Measurements from ENCODE around the gene MYBPC2. TPM values are rescaled to one million over a fixed set of nuclear protein-coding genes. Genes with fewer than 3 reads are reported as not detected.

Gene MYBPC2
- polyA plus RNA-seq, 3 donors: 0.61 to 1.2 (median 0.89) TPM

GRCh38 chr19:50507376-50507775, 74.7 kb downstream of the MYBPC2 start:
- DNase-seq (ENCODE audit: extremely low read depth in 1 of 11, low read depth in 9 of 11, low spot score in 4 of 11): no peak

- no peak for DNase-seq (ENCODE audit: extremely low read depth in 1 of 11, low read depth in 9 of 11, low spot score in 4 of 11)
Measured at GRCh38 chr19:50508843-50509190, 76.1 kb downstream of the MYBPC2 start.

- no peak for DNase-seq (ENCODE audit: extremely low read depth in 1 of 11, low read depth in 9 of 11, low spot score in 4 of 11)
Measured at GRCh38 chr19:50509366-50509765, 76.7 kb downstream of the MYBPC2 start.

GRCh38 chr19:50510121-50510670, 77.5 kb downstream of the MYBPC2 start:
- DNase-seq (ENCODE audit: extremely low read depth in 1 of 11, low read depth in 9 of 11, low spot score in 4 of 11): no peak

- peak in 3 of 11 donors; percentile 65 to 80 (median 65) for DNase-seq (ENCODE audit: extremely low read depth in 1 of 11, low read depth in 9 of 11, low spot score in 4 of 11)
Measured at GRCh38 chr19:50510700-50511068, 78.0 kb downstream of the MYBPC2 start.

- peak; percentile 95 to 99 (median 98) for DNase-seq (ENCODE audit: extremely low read depth in 1 of 11, low read depth in 9 of 11, low spot score in 4 of 11)
Measured at GRCh38 chr19:50511069-50511822, 78.6 kb downstream of the MYBPC2 start, which contains the start of gene JOSD2. JOSD2 (minus strand) TSS chr19:50511191; CDS start chr19:50510431, 760 bp downstream.

GRCh38 chr19:50512112-50512998, 79.7 kb downstream of the MYBPC2 start:
- DNase-seq (ENCODE audit: extremely low read depth in 1 of 11, low read depth in 9 of 11, low spot score in 4 of 11): no peak

GRCh38 chr19:50512999-50513745, 80.5 kb downstream of the MYBPC2 start:
- DNase-seq (ENCODE audit: extremely low read depth in 1 of 11, low read depth in 9 of 11, low spot score in 4 of 11): no peak

- DNase-seq (ENCODE audit: extremely low read depth in 1 of 11, low read depth in 9 of 11, low spot score in 4 of 11): no peak
Measured at GRCh38 chr19:50513746-50514345, 81.2 kb downstream of the MYBPC2 start, which contains the start of gene ASPDH. ASPDH (minus strand) TSS chr19:50513913; CDS start chr19:50513823, 90 bp downstream.

GRCh38 chr19:50514346-50515167, 81.9 kb downstream of the MYBPC2 start:
- no peak for DNase-seq (ENCODE audit: extremely low read depth in 1 of 11, low read depth in 9 of 11, low spot score in 4 of 11)

- DNase-seq (ENCODE audit: extremely low read depth in 1 of 11, low read depth in 9 of 11, low spot score in 4 of 11): no peak
Measured at GRCh38 chr19:50515168-50515561, 82.5 kb downstream of the MYBPC2 start.

Other genes starting within 250 kb of the MYBPC2 start
- 10 to 100 TPM; 23.1 to 33.4 (median 24.1) TPM for gene MYH14, start 229.3 kb upstream of the MYBPC2 start, polyA plus RNA-seq (ENCODE audit: insufficient read length in 3 of 3)
- 10 to 100 TPM; 35.0 to 71.8 (median 41.6) TPM for gene KCNC3, start 103.5 kb upstream of the MYBPC2 start, polyA plus RNA-seq (ENCODE audit: insufficient read length in 3 of 3)
- 10 to 100 TPM in 1 of 3 donors, 1 to 10 TPM in 2; 9.3 to 15.3 (median 9.8) TPM for gene NAPSA, start 67.3 kb upstream of the MYBPC2 start, polyA plus RNA-seq (ENCODE audit: insufficient read length in 3 of 3)
- gene NR1H2, start 56.4 kb upstream of the MYBPC2 start, polyA plus RNA-seq (ENCODE audit: insufficient read length in 3 of 3): 10 to 100 TPM; 25.0 to 43.5 (median 38.5) TPM
- 10 to 100 TPM; 24.1 to 36.6 (median 33.2) TPM for gene POLD1, start 48.5 kb upstream of the MYBPC2 start, polyA plus RNA-seq (ENCODE audit: insufficient read length in 3 of 3)
- gene SPIB, start 14.0 kb upstream of the MYBPC2 start, polyA plus RNA-seq (ENCODE audit: insufficient read length in 3 of 3): 1 to 10 TPM in 1 of 3 donors, under 1 TPM in 2; 0.97 to 1.4 (median 0.99) TPM
- 100 to 1,000 TPM in 2 of 3 donors, 10 to 100 TPM in 1; 91.1 to 172 (median 141) TPM for gene EMC10, start 43.6 kb downstream of the MYBPC2 start, polyA plus RNA-seq (ENCODE audit: insufficient read length in 3 of 3)
- gene GARIN5A, start 44.0 kb downstream of the MYBPC2 start, polyA plus RNA-seq (ENCODE audit: insufficient read length in 3 of 3): 10 to 100 TPM in 1 of 3 donors, 1 to 10 TPM in 2; 6.9 to 10.6 (median 9.8) TPM
- gene JOSD2, start 78.3 kb downstream of the MYBPC2 start, polyA plus RNA-seq (ENCODE audit: insufficient read length in 3 of 3): 10 to 100 TPM in 2 of 3 donors, 1 to 10 TPM in 1; 7.1 to 16.9 (median 13.8) TPM
- 10 to 100 TPM in 2 of 3 donors, 1 to 10 TPM in 1; 7.0 to 13.2 (median 12.4) TPM for gene ASPDH, start 81.0 kb downstream of the MYBPC2 start, polyA plus RNA-seq (ENCODE audit: insufficient read length in 3 of 3)
- 10 to 100 TPM; 13.8 to 26.0 (median 21.8) TPM for gene LRRC4B, start 135.5 kb downstream of the MYBPC2 start, polyA plus RNA-seq (ENCODE audit: insufficient read length in 3 of 3)
- 1 to 10 TPM in 1 of 3 donors, under 1 TPM in 2; 0.37 to 1.5 (median 0.57) TPM for gene SYT3, start 207.0 kb downstream of the MYBPC2 start, polyA plus RNA-seq (ENCODE audit: insufficient read length in 3 of 3)
- gene C19orf81, start 216.6 kb downstream of the MYBPC2 start, polyA plus RNA-seq (ENCODE audit: insufficient read length in 3 of 3): 1 to 10 TPM; 1.4 to 5.1 (median 2.3) TPM